ENCODE measurements around the gene FARS2. TPM values are rescaled to one million over a fixed set of nuclear protein-coding genes. Genes with fewer than 3 reads are reported as not detected.
A peak's percentile ranks its signal among the peaks of the same experiment; 100 is the strongest.
"Not testable (repeated sequence)": the region's sequence is repeated elsewhere in the genome, so short reads cannot be mapped to it uniquely, and the experiment has no call there.

FARS2 gene
- total RNA-seq, 1 donor from 2014 or later, result 10.0 TPM

DNA sequence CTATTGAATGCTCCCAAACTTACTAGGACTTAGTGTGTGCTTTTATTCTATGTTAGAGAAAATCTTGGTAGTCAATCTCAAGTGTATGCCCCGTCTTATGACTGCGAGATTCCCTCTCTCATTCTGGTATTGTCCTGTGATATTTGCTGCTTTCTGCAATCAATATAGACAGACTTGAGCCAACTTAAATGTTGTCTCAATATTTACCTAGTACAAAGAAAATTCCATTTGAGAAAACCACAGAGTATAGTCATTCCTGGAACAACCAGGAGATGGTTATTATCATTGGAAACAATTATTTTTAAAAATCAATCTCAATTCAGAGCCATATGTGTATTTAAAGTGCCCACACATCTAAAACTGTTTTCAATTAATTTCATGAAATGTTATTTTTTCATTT, 415.4 kb downstream of the FARS2 start:
- ATAC-seq (no peak), DNase-seq (ENCODE audit: low spot score) (no peak)

DNA sequence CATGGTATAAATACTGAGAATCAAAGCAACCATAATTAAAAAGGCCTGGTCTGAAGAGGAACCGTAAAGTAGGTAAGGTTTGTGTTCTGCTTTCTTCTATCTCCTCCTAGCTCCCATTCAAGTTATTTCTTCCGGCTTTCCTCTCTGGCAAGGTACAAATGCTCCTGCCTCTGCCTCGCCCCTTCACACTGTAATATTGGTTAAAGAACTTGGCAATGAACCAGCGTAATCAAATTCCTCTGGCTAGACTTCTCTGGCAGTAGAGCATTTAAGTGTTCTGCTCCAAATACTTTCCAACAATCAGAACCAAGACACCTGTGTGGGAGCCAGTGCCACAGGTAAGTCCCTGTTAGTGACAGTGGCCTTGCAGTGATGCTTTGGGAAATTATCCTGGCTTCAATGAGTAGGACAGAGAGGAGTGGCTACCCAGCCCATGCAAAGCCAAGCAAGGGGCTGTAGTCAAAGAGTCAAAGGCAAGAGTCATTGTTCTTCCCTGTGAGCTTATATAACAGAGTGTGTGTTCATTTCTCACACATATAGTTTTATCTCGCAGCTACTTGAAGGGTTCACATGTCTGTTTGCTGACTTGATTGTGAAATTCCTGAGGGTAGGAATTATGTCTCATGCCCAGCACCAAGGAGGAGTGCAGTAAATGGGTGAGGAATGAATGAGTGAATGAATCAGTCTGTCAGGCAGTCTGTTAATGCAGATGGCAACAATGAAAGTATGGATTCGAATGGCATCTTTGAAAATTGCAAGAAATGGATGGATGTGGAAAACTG, 416.1 kb downstream of the FARS2 start:
- no peak for ATAC-seq

DNA sequence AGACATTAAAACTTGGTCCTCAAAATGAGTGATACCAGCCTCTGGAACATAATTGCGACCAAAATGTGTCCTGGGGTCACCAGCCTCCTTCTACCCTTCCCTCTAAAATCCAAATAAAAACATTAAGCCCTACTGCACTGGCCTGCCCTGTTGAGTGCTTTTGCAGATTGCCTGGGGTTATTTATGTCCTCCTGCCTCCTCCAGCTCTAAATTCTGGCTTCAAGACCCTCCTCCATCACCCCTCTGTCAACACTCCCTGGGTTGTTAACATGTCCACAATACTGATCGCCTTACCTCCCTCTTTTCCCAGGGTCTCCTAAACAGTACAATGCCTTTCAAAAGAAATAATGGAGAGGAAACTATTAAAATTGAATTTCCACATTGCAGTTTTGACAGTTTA, 418.0 kb downstream of the FARS2 start:
- ATAC-seq (no peak), DNase-seq (ENCODE audit: low spot score) (no peak)

More for the DNA sequence above, 416.1 kb downstream of the FARS2 start:
- no peak for DNase-seq (ENCODE audit: low spot score)

DNA sequence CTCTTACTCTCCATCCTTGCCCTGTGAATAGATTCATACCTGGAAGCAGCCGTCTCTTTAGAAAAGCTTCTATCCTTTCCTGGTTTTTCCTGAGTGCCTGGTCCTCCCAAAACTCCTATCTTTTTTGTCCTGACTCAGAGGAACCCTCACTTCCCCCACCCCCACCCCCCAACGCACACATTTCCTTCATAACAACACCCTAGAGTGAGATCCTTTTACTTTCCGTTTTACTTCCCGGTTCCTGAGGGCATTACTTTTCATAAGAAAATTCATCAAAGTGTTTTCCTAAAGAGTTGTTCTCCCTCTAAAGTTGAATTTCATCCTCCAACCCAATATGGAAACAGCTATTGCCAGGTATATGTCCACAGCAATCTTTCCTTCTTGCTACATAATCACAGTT, 418.4 kb downstream of the FARS2 start:
- DNase-seq (ENCODE audit: low spot score), result no peak
- no peak for ATAC-seq

DNA sequence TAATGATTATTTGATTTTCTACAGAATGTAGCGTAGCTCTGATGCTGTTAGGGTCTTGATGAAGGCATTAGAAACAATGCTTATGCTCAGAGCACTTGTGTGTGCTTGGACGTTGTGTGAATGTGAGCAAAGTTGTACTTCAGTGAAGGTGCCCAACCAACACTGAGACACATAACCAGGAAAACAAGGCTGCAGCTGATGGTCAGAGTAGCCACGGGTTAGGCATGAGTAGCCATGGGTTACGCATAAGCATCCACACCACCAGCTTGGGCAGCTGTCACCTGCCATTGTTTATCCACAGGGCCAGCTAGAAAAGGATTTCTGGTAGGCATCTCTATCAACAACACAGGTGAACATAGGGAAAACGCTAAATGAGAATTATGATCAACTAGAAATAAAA, 418.8 kb downstream of the FARS2 start:
- DNase-seq (ENCODE audit: low spot score), result no peak
- no peak for ATAC-seq

DNA sequence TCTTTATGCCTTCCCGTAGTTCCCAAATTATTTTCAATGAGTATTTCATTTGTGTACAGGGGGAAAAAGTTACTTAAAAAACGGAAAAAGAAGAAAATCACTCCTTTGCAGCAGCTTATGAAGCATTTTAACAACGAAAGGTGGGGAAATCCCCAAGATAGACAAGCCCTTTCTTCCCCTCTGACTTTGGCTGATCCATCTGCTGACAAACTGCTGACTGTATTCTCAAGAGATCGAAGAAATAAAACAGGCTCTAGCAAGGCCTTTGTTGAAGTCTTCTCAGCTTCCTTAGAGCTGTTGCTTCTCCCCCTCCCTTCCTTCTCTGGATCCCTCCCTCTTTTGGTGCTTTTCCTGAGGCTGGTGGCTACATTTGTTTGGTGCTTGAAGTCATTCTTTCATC, 420.2 kb downstream of the FARS2 start:
- DNase-seq (ENCODE audit: low spot score), result no peak
- ATAC-seq, result no peak

DNA sequence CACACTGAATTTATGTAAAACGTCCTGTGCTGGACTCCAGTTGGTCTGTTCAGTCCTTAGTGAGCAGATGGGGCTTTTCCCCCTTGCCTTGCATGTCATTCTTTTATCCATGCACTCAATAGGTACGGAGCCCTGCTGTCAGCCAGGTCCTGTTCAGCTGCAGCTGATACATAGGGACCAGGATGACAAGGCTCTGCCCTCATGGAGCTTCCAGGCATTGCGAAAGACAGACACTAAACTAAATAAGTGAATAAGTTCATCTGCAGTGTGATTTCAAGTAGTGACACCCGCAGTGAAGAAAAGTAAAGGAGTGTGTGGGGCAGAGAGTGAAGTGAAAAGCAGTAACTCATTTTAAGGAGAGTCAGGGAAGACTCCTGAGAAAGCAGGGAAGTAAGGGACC, 421.2 kb downstream of the FARS2 start:
- DNase-seq (ENCODE audit: low spot score) (no peak), ATAC-seq (no peak)

DNA sequence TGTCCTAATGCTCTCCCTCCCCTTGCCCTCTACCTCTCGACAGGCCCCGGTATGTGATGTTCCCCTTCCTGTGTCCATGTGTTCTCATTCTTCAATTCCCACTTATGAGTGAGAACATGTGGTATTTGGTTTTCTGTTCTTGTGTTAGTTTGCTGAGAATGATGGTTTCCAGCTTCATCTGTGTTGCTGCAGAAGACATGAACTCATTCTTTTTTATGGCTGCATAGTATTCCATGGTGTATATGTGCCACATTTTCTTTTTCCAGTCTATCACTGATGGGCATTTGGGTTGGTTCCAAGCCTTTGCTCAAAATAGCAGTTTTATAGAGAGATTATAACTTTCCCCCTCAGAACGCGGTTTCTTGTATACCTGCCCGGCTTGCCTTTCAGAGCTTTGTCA, 422.4 kb downstream of the FARS2 start:
- DNase-seq (ENCODE audit: low spot score); ATAC-seq: not testable (repeated sequence)

DNA sequence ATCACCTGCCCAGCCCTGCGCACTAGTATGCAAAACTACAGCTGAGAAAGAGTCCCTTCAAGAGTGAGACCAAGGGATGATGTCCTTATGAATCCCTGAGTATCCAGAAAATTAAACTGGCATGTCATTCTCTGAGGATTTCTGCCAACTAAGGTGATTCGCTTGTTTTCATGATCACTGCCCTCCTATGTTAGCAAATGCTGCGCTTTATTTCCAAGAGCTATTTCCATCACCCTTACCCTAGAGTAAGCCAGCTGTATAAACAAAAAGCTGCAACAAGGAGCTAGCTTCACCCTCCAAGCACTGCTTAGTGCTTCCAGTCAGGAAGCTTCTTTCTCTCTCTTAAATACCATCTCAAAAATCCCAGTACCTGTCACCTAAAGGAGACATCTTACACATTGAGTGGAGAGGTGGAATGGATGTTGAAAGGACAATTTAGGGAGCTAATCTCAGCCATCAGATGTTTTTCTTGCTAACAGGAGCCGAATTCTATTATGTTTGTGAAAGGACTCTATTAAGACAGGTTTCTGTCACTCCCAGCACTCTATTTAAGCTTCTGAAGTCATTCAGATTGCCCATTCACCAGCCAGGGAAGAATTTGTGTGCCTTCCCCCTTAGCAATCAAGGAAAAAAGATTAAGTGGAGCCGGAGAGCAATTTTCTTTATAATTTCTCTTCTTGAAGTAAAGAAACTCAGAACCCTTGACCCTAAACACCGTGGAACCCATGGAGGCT, 423.2 kb downstream of the FARS2 start:
- ATAC-seq (no peak), DNase-seq (ENCODE audit: low spot score) (no peak)

DNA sequence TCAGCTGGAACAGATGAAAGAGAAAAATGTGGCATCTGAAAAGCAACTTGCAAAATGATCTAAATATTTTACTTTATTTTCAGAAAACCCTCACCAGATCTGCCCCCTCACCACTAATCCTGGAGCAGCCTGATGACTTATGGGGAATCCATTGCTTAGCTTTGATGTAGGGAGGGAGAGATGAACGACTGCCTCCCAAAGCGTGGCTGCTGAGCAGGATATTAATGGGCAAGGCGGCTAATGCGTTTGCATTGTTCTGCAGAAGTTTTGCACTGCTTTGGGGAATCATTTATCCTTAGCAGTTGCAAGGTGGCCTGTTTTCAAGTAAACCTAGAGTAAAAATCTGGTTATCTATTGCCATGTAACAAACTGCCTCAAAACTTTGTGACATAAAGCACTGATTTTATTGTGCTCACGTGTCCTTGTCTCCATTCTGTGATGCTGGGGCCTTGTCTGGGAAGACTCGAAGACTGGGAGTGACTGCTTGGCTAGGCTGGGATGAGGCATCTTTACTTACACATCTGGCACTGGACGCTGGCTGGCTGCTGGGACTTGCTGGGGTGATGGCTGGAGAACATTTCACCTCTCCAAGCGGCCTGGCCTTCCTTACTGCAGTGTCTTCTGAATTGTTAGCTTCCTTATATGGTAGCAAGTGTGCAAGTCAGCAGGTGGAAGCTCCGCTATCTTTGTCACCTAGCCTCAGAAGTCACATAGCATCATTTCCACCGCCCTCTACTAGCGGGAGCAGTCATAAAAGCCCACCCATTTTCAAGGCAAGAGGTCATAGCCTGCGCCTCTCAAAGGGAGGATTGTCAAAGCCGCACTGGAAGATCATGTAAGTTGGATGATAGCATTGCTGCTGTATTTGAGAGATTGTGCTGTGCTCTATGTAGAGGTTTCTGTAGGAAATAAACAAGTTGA, 432.2 kb downstream of the FARS2 start:
- ATAC-seq (no peak), DNase-seq (ENCODE audit: low spot score) (no peak)

DNA sequence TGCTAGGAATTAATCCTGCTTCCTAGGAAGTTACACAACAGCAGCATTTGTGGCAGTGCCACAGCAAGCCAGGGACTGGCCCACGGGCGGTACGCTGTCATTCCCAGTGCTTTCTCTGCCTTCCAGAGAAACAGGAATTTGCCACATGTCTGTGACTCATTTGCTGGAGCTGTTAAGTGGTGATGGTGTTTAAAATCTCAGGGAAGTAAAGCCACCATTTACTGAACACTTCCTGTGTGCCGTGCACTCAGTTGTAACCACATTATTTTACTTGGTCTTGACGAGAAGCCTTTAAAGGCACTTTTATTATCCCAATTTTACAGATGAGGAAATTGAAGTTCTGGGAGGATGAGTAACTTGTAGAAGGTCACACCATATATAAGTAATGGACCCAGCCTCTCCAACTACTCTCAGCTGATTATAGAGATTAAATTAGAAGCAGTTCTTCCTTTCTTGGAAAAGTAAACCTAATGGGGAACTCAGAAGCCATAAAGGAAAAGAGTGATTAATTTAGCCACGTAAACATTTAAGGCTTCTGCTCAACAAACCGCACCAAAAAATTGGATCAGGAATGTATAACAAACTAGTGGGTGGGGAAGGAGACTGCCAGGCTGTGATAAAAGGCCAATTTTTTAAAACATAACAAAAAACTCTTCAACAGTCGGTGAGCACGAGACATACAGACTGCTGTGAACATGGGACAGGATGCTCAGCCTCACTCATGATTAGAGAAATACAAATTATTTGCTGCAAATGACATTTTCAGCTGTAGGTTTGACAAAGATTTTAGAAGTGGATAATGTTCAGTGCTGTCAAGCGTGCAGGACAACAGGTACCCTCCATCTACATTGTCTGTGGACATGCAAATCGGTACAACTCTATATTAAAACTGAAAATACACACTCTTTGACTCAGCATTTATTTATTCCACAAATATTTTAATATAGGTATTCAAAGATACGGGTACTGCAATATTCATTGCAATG, 434.2 kb downstream of the FARS2 start:
- DNase-seq (ENCODE audit: low spot score), result no peak
- ATAC-seq, result no peak

DNA sequence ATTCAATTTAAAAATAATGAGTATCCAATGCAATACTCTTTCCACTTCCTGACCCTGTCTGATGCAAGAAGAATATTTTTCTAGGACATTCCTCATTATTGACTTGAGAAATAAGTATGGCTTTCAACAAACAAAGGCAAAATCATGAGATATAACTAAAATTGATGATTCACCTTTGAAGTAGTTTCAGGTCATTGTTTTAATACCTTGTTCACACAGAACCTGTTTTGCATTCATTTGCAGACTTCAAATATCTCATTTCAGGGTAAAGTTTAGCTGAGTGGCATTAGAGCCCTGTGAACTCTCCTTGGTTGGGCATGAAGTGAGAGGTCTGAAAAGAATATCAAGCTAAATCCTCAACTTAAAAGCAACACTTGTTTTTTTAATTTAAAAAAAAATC, 436.2 kb downstream of the FARS2 start:
- ATAC-seq, result no peak

DNA sequence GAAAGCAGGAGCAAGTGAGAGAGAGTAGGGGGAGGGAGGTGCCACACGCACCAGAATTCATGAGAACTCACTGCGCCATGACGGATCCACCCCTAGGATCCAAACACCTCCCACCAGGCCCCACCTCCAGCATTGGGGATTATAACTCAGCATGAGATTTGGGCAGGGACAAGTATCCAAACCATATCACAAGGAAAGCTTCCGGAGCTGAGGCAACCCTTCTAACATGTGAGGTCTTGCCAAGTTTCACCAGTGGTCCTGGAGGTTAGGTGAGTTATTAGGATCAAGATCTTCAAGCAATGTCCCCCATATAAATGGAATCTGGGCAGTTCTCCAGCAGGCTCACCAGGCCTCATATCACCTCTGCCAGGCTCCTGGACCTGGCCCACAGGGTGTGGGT, 437.0 kb downstream of the FARS2 start:
- no peak for DNase-seq (ENCODE audit: low spot score)
- ATAC-seq, result no peak

More for the DNA sequence above, 436.2 kb downstream of the FARS2 start:
- DNase-seq (ENCODE audit: low spot score), result no peak

DNA sequence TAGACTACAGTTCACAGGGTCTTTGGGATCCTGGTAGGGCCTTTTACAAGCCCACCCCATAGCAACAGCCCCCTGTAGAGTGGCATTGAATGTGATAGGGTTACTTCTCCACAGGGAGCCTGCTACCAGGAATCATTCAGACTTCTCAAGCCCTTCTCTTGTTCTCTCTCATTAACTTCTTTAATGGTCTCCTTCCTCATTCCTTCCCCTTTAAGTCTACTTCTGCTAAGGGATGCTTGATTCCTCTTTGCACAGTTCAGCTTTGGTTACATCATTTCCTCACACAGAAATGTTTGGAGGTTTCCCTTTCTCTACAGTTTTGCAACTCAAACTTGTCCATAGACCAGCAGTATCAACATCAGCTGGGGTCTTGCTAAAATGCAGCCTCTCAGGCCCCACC, 437.8 kb downstream of the FARS2 start:
- DNase-seq (ENCODE audit: low spot score), result not testable (repeated sequence)
- peak; percentile 25 for ATAC-seq

DNA sequence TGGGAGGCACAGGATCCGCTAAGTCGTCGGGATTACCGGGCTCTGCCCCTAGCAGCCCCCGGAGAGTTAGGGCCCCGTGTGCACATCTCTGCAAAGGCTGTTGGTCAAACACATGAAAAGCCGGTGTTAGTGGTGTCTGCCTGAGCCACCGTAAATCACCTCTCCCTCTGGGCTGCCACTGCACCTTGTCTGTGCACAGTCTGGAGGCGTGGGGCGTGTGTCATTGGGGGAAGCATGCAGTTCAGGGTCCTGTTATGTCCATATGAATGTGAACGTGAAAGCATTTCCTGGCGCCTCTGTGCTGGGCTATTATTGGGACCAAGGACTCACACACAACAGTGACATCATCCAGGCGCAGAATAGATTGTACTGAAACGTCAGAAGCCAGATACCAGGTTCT, 439.9 kb downstream of the FARS2 start:
- no peak for ATAC-seq
- no peak for DNase-seq (ENCODE audit: low spot score)

DNA sequence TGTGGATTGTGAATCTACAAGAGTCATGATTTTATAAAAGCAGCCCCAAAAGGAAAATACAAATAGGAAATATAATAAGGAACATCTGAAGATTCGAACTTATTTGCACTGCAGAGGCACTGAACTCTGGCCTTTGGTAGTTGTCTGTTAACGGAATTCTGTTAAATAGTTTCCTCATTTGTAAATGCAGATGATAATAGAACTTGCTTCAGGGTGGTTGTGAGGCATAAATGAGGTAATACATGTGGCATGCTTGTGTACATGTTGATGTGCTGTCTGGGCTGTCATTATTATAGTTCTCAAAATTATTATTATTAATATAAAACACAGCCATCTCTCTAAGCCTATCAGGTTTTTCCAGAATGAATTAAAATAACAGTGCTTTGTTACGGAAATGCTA, 443.4 kb downstream of the FARS2 start:
- ATAC-seq, result no peak
- no peak for DNase-seq (ENCODE audit: low spot score)

DNA sequence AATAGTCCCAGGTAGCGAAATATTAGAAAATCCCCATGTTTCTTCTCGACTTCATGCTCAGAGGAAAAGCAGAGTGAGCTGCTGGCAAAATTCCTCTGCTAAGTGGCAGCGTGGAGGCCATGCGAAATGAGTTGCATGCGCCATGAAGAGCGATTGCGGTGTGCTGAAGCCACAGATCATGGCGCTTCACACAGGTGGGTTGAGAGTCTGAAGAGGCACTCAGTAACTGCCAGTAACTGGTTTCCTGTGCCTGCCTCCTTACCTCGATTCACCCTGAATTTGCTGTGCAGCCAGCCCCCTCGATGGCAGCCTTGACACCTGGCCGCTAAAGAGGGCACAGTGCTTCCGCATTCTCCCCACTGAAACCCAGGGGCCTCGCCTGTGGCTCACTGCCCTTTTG, 443.9 kb downstream of the FARS2 start:
- no peak for DNase-seq (ENCODE audit: low spot score)
- ATAC-seq, result no peak

DNA sequence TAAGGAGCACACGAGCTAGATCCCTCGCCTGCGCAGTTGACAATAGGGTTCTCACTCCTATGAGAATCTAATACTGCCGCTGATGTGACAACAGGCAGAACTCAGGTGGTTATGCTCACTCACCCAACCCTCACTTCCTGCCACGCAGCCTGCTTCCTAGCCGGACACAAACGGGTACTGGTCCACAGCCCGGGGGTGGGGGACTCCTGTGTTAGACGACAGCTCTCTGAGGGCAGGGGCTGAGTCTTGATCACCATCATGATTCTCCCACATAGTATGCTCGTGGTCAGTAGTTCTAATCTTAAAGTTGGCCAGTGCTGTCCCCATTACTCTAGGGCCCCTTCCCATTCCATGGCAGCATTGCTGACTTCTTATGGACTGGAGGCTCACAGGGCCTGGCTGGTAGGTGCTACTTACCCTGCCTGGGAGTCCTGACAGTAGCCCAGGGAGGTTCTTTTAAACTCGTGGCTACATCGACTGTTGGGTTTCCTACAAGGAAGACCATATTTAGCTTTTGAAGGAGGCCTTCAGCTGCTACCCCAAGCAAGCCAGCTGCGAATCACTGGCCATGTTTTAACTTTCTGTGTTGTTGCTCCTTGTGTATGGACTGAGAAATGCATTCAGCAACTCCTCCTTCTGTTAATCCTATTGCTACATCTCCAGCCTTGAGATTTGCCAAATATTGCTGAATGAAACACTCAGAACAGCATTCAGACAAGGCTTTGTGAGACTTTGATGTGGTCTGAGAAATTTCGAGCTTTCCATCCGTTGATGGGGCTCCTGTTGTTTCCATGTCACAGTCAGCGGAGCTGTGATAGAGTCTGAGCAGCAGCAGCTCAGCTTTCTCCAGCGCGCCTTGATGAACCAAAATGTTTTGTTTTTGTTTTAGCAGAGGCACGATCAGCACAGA, 445.1 kb downstream of the FARS2 start:
- no peak for ATAC-seq
- no peak for DNase-seq (ENCODE audit: low spot score)

Data from left lobe of liver (tissue), 2 donors.